ENCODE results near the gene STAG2. TPM values are rescaled to one million over a fixed set of nuclear protein-coding genes. Genes with fewer than 3 reads are reported as not detected.

The STAG2 gene
- total and polyA plus RNA-seq, 2 experiments from 2014 or later, result 68.8 to 92.8 TPM

GRCh38 chrX:124145749-124146148 is 184.2 kb downstream of the STAG2 start:
- Histone ChIP-seq H3F3A (replicated peaks; ENCODE audit: low read depth) (no peaks in the 10 kb centered on the region), H3K4me3 (no peak overlapping the region), H3K4me2 (no peak overlapping the region), H3K27me3 (ENCODE audit: insufficient read depth) (no peaks in the 10 kb centered on the region), H4K20me1 (replicated peaks; ENCODE audit: insufficient read depth) (no peaks in the 10 kb centered on the region), H2AFZ (no peak overlapping the region), H3K79me2 (replicated peaks; ENCODE audit: insufficient read depth) (no peaks in the 10 kb centered on the region), H3K36me3 (ENCODE audit: insufficient read depth) (no peaks in the 10 kb centered on the region), H3K9me2 (ENCODE audit: insufficient read depth) (no peaks in the 10 kb centered on the region), H3K27ac (ENCODE audit: low read depth) (no peak overlapping the region), H3K4me1 (ENCODE audit: insufficient read depth) (peaks cover 11% of the 10 kb centered on the region)
- Mint-ChIP-seq H3K4me1 (peaks cover 12% of the 10 kb centered on the region), H3K9me3 (peaks cover 34% of the 10 kb centered on the region), H3K27ac (no peak overlapping the region), H3K36me3 (ENCODE audit: low read depth) (peaks cover 19% of the 10 kb centered on the region), H3K27me3 (ENCODE audit: insufficient read depth, low read depth, poor library complexity) (no peaks in the 10 kb centered on the region), H3K4me3 (no peak overlapping the region)
- TF ChIP-seq NANOG (IDR thresholded peaks at IDR 0.05; ENCODE audit: borderline replicate concordance), result no peak
- TF ChIP-seq POLR2AphosphoS5 (IDR thresholded peaks at IDR 0.05; ENCODE audit: low read depth), result no peak
- no peak for TF ChIP-seq ETS1 (IDR thresholded peaks at IDR 0.05)
- TF ChIP-seq ZNF114 (CRISPR knock-in tag; IDR thresholded peaks at IDR 0.05), result no peak
- TF ChIP-seq ZNF462 (CRISPR knock-in tag; IDR thresholded peaks at IDR 0.05), result no peak
- no peak for TF ChIP-seq ZNF331 (CRISPR knock-in tag; IDR thresholded peaks at IDR 0.05; ENCODE audit: low read depth)
- no peak for TF ChIP-seq REST (IDR thresholded peaks at IDR 0.05; ENCODE audit: unreplicated experiment)
- no peak for TF ChIP-seq CREB1 (CRISPR knock-in tag; IDR thresholded peaks at IDR 0.05; ENCODE audit: low read depth)
- TF ChIP-seq EZH2 (IDR thresholded peaks at IDR 0.05; ENCODE audit: low read depth, unreplicated experiment), result no peak
- no peak for TF ChIP-seq STAT1 (IDR thresholded peaks at IDR 0.05; ENCODE audit: unreplicated experiment)
- no peak for TF ChIP-seq JUNB (IDR thresholded peaks at IDR 0.05; ENCODE audit: unreplicated experiment)
- TF ChIP-seq EZH2phosphoT487 (IDR thresholded peaks at IDR 0.05; ENCODE audit: unreplicated experiment), result no peak
- TF ChIP-seq CTCF (conservative IDR thresholded peaks at IDR 0.05; ENCODE audit: low read depth in 2 of 2), result no peak
- DNase-seq (ENCODE audit: low spot score) (no peak), ATAC-seq (no peak)
